Sigmoid colon (tissue), 7 donors: ENCODE data around the gene SPEM2. TPM values are rescaled to one million over a fixed set of nuclear protein-coding genes. Genes with fewer than 3 reads are reported as not detected.

ENCODE experiments used
- DNase-seq: peaks from one replicate; pipeline ENCODE4 v3.0.0-alpha.2; 2019
- H3K27ac ChIP-seq, 4 donors: fragments of 200-600 bp; sonication (generic); one replicate each; pipeline ENCODE4 v1.5.1; 2016 to 2019; ENCODE audit warnings: mild to moderate bottlenecking in 1 of 4
- H3K27me3 ChIP-seq, 3 donors: fragments of 200-600 bp; sonication (generic); one replicate each; pipeline ENCODE4 v1.5.1; 2019; ENCODE audit warnings: mild to moderate bottlenecking in 1 of 3
- H3K36me3 ChIP-seq, 4 donors: fragments of 200-600 bp; sonication (generic); one replicate each; pipeline ENCODE4 v1.5.1; 2016 to 2019
- H3K4me1 ChIP-seq, 4 donors: fragments of 200-600 bp; sonication (generic); one replicate each; pipeline ENCODE4 v1.5.1; 2017 to 2019
- H3K4me3 ChIP-seq, 4 donors: fragments of 200-600 bp; sonication (generic); one replicate each; pipeline ENCODE4 v1.5.1; 2017 to 2019; ENCODE audit warnings: mild to moderate bottlenecking in 2 of 4, moderate library complexity in 1 of 4
- H3K9me3 ChIP-seq, 4 donors: fragments of 200-600 bp in 3 of 4; sonication (generic) in 3 of 4; one replicate each; pipeline versions ENCODE4 v1.5.1 to v1.6.1; 2013 to 2019
- CTCF ChIP-seq, 4 experiments: fragments of 450-650 bp in 3 of 4; fragments of 200-600 bp in 1 of 4; IDR thresholded peaks; one replicate each; pipeline ENCODE4 v1.5.1; 2016 to 2019; ENCODE audit warnings: antibody characterized with exemption in 4 of 4, mild to moderate bottlenecking in 3 of 4, moderate library complexity in 2 of 4
- EP300 ChIP-seq, 4 donors: sonication (generic); formaldehyde crosslinking; IDR thresholded peaks; one replicate each; pipeline ENCODE4 v1.6.1; 2017; ENCODE audit warnings: antibody characterized with exemption in 4 of 4
- POLR2A ChIP-seq, 2 donors: fragments of 450-650 bp; IDR thresholded peaks; one replicate each; pipeline ENCODE4 v1.6.1; 2016; ENCODE audit warnings: antibody characterized with exemption in 2 of 2, mild to moderate bottlenecking in 2 of 2, moderate library complexity in 2 of 2
- POLR2AphosphoS5 ChIP-seq, 4 donors: sonication (generic); formaldehyde crosslinking; IDR thresholded peaks; one replicate each; pipeline ENCODE4 v1.6.1; 2017; ENCODE audit warnings: antibody characterized with exemption in 4 of 4
- WGBS, 2 donors: extraction: QIAGEN DNeasy Blood & Tissue Kit; methylation state at CpG; one replicate each; pipeline ENCODE4 v1.1.7; 2013; 5-methylcytosine and 5-hydroxymethylcytosine counted together
- intact Hi-C: fragments of 100-400 bp; cut with DNase I; formaldehyde crosslinking; loops from one replicate; pipeline ENCODE4 v1.15.1; 2023
- polyA plus RNA-seq, 3 donors: library from polyadenylated mRNA; stranded (reverse); fragments of 200-250 nt; gene quantifications; one replicate each; pipeline ENCODE4 v1.2.3, GENCODE V29; 2013
- total RNA-seq, 4 donors: library from RNA; depleted of rRNA; stranded (reverse); fragments of >200 nt; gene quantifications; one replicate each; pipeline ENCODE4 v1.1.0, GENCODE V29; 2016
- donor health status: healthy with polysubstance abuse.
- donor health status: Bipolar disorder and iron deficiency.
- donor health status: healthy.

Gene SPEM2
- total and polyA plus RNA-seq, 7 donors: not detected

DNA sequence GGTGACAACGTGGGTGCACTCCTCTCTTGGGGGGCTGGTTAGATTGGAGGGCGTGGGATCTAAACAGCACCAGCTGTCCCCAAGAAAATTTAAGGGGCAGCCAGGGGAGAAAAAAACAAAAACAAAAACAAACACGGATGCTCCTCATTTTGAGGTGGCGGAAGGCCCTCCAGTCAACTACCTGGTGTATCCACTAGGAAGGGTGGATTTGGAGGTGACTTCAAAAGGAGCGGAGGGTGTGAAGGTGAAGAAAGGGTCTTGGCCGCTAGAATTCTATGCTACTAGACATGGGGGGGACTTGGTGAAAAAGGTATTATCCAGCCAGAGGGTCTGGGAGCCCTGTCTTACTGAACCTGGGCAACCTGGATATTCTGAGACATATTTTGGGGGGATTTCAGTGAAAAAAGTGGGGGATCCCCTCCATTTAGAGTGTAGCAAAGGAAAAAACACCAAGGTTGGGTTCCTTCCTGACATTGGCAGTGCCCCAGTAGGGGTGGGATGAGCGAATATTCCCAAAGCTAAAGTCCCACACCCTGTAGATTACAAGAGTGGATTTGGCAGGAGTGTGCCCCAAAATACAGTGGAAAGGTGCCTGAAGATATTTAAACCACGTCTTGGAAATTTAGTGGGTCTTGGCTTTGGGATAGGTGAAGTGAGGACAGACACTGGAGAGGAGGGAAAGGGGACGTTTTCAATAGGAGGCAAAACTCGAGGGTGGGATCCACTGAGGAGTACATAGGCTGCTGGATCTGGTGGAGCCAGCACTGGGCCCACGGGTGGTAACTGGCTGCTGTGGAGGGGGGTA, 13.4 kb downstream of the SPEM2 start:
- intact Hi-C loops: no loop called here
- TF ChIP-seq EP300 (IDR thresholded peaks at IDR 0.05) (no peak), POLR2AphosphoS5 (IDR thresholded peaks at IDR 0.05) (no peak), CTCF (IDR thresholded peaks at IDR 0.05) (no peak), POLR2A (IDR thresholded peaks at IDR 0.05) (no peak)
- Histone ChIP-seq H3K4me3 (peak overlapping the region in 2 of 4 donors; percentile 33 to 35), H3K27ac (no peak overlapping the region), H3K9me3 (no peaks in the 10 kb centered on the region), H3K36me3 (no peaks in the 10 kb centered on the region), H3K27me3 (peaks cover 44 to 74% (median 68%) of the 10 kb centered on the region in 3 donors), H3K4me1 (peaks cover 0 to 58% (median 51%) of the 10 kb centered on the region in 4 donors)
- DNase-seq: no peak
- 54 to 59% methylated on average over 11 of the region's 11 CpGs for WGBS, 2 donors

DNA sequence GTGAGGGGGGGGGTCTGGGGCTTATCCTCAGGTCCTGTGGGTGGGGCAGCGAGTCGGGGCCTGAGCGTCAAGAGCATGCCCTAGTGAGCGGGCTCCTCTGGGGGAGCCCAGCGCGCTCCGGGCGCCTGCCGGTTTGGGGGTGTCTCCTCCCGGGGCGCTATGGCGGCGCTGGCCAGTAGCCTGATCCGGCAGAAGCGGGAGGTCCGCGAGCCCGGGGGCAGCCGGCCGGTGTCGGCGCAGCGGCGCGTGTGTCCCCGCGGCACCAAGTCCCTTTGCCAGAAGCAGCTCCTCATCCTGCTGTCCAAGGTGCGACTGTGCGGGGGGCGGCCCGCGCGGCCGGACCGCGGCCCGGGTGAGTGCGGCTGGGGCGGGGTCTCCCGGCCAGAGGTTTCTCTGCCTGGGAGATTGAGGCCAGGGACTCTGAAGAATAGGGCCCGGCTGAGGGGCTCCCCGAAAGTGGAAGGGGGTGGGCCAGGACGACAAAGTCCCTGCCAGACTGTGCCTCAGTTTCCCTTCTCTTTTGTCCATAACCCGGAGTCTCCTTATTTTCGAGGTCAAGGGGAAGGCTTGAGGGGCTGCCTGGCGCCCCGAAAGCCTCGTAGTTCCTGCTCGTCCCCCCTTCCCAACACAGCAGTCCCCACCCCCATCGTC, 14.2 kb downstream of the SPEM2 start, which contains the start of gene FGF11:
FGF11 (plus strand) TSS at position 51 of the 651 bp plus-strand sequence; CDS start at position 160, 109 bp downstream.
- peaks cover 0 to 59% (median 51%) of the 10 kb centered on the region in 4 donors for H3K4me1 ChIP-seq
- H3K36me3 ChIP-seq: no peaks in the 10 kb centered on the region
- H3K4me3 ChIP-seq: peak within 1 kb of the TSS in 3 of 4 donors; percentile 14 to 43 (median 33)
- WGBS, 2 donors: 3% methylated on average over 50 of the region's 50 CpGs
- DNase-seq: no peak
- intact Hi-C loops: no loop called here
- H3K27ac ChIP-seq: no peak within 1 kb of the TSS
- H3K9me3 ChIP-seq: no peaks in the 10 kb centered on the region
- peaks cover 46 to 79% (median 67%) of the 10 kb centered on the region in 3 donors for H3K27me3 ChIP-seq
- TF ChIP-seq EP300 (IDR thresholded peaks at IDR 0.05) (no peak), POLR2A (IDR thresholded peaks at IDR 0.05) (no peak), POLR2AphosphoS5 (IDR thresholded peaks at IDR 0.05) (no peak), CTCF (IDR thresholded peaks at IDR 0.05) (no peak)

- intact Hi-C loops: no loop called here
- TF ChIP-seq POLR2A (IDR thresholded peaks at IDR 0.05) (no peak), POLR2AphosphoS5 (IDR thresholded peaks at IDR 0.05) (peak in 1 of 4 donors; percentile 9)
Observed at GRCh38 chr17:7440113-7440833, 14.9 kb downstream of the SPEM2 start.

GRCh38 chr17:7440834-7441195, 15.4 kb downstream of the SPEM2 start:
- Histone ChIP-seq H3K4me3 (no peak overlapping the region), H3K4me1 (peaks cover 0 to 64% (median 53%) of the 10 kb centered on the region in 4 donors), H3K27me3 (peaks cover 50 to 79% (median 68%) of the 10 kb centered on the region in 3 donors), H3K27ac (no peak overlapping the region), H3K36me3 (no peaks in the 10 kb centered on the region), H3K9me3 (no peaks in the 10 kb centered on the region)
- intact Hi-C loops: no loop called here
- TF ChIP-seq CTCF (IDR thresholded peaks at IDR 0.05) (no peak), POLR2A (IDR thresholded peaks at IDR 0.05) (no peak), POLR2AphosphoS5 (IDR thresholded peaks at IDR 0.05) (no peak), EP300 (IDR thresholded peaks at IDR 0.05) (no peak)
- WGBS, 2 donors: 10% methylated on average over 12 of the region's 12 CpGs
- DNase-seq: no peak

More at GRCh38 chr17:7440113-7440833, 14.9 kb downstream of the SPEM2 start:
- Histone ChIP-seq H3K4me3 (peak overlapping the region in 3 of 4 donors; percentile 14 to 43 (median 33)), H3K27ac (no peak overlapping the region), H3K27me3 (peaks cover 53 to 79% (median 67%) of the 10 kb centered on the region in 3 donors), H3K9me3 (no peaks in the 10 kb centered on the region), H3K4me1 (peaks cover 0 to 64% (median 55%) of the 10 kb centered on the region in 4 donors), H3K36me3 (no peaks in the 10 kb centered on the region)
- 2 to 3% methylated on average over 46 of the region's 46 CpGs for WGBS, 2 donors
- peak; percentile 80 for DNase-seq
